Endothelial cell (in vitro differentiated cells): Measurements from ENCODE around the gene LAMTOR1. TPM values are rescaled to one million over a fixed set of nuclear protein-coding genes. Genes with fewer than 3 reads are reported as not detected.

Experiments
- DNase-seq: peaks from one replicate; pipeline ENCODE4 v3.0.0; 2021; ENCODE audit warnings: low spot score
- H3K27ac Mint-ChIP-seq: one replicate; pipeline ENCODE4 v1.8.0; 2021; ENCODE audit warnings: mixed read lengths, inconsistent platforms; ENCODE audit not compliant: unreplicated experiment
- H3K27me3 Mint-ChIP-seq: one replicate; pipeline ENCODE4 v1.8.0; 2021; ENCODE audit warnings: mild to moderate bottlenecking, moderate library complexity, mixed read lengths, inconsistent platforms; ENCODE audit not compliant: unreplicated experiment
- H3K36me3 Mint-ChIP-seq: one replicate; pipeline ENCODE4 v1.8.0; 2021; ENCODE audit warnings: mild to moderate bottlenecking, low read depth, mixed read lengths, inconsistent platforms; ENCODE audit not compliant: unreplicated experiment
- H3K4me1 Mint-ChIP-seq: one replicate; pipeline ENCODE4 v1.8.0; 2021; ENCODE audit warnings: mild to moderate bottlenecking, mixed read lengths, inconsistent platforms; ENCODE audit not compliant: unreplicated experiment
- H3K4me3 Mint-ChIP-seq: one replicate; pipeline ENCODE4 v1.8.0; 2021; ENCODE audit warnings: mild to moderate bottlenecking, mixed read lengths, inconsistent platforms; ENCODE audit not compliant: unreplicated experiment
- H3K9me3 Mint-ChIP-seq: one replicate; pipeline ENCODE4 v1.8.0; 2021; ENCODE audit warnings: mixed read lengths, inconsistent platforms; ENCODE audit not compliant: unreplicated experiment
- total RNA-seq: library from RNA; stranded (reverse); fragmentation: NEBNext Ultra II Directional; extraction: Animal tissue kit (Norgen Biotek cat#: 25700); gene quantifications from one replicate; pipeline ENCODE4 v1.2.1, GENCODE V29; 2021; ENCODE audit not compliant: unreplicated experiment
- TF ChIP-seq, protein P1 (sequence below): fragments of 200-600 bp; sonication (generic); IDR thresholded peaks from one replicate; pipeline ENCODE4 v1.5.0; 2021; ENCODE audit warnings: antibody characterized with exemption; ENCODE audit not compliant: unreplicated experiment

The LAMTOR1 gene
- total RNA-seq, 1 donor from 2014 or later, result 105 TPM

DNA sequence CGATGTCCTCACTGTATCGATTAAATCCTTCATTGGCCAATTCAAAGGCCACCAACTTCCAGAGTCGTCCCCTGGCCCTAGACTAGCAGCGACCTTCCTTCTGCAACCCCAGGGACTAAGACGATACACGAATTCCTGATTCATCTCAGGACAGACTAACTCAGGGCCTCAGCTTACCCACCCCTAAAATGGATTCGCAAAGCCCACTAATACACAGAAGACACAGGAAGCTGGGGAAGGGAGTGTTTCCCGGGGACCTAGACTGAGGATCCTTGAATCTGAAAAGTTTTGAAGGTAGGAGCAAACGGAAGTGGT is 509 bp downstream of the LAMTOR1 start:
- Mint-ChIP-seq H3K4me1 (peaks cover 44% of the 10 kb centered on the region), H3K36me3 (peaks cover 33% of the 10 kb centered on the region), H3K27ac (peak overlapping the region; percentile 98), H3K27me3 (peaks cover 30% of the 10 kb centered on the region), H3K9me3 (no peaks in the 10 kb centered on the region), H3K4me3 (peak overlapping the region; percentile 93)
- TF ChIP-seq, protein P1, sequence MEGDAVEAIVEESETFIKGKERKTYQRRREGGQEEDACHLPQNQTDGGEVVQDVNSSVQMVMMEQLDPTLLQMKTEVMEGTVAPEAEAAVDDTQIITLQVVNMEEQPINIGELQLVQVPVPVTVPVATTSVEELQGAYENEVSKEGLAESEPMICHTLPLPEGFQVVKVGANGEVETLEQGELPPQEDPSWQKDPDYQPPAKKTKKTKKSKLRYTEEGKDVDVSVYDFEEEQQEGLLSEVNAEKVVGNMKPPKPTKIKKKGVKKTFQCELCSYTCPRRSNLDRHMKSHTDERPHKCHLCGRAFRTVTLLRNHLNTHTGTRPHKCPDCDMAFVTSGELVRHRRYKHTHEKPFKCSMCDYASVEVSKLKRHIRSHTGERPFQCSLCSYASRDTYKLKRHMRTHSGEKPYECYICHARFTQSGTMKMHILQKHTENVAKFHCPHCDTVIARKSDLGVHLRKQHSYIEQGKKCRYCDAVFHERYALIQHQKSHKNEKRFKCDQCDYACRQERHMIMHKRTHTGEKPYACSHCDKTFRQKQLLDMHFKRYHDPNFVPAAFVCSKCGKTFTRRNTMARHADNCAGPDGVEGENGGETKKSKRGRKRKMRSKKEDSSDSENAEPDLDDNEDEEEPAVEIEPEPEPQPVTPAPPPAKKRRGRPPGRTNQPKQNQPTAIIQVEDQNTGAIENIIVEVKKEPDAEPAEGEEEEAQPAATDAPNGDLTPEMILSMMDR, result no peak
- DNase-seq, result no peak

DNA sequence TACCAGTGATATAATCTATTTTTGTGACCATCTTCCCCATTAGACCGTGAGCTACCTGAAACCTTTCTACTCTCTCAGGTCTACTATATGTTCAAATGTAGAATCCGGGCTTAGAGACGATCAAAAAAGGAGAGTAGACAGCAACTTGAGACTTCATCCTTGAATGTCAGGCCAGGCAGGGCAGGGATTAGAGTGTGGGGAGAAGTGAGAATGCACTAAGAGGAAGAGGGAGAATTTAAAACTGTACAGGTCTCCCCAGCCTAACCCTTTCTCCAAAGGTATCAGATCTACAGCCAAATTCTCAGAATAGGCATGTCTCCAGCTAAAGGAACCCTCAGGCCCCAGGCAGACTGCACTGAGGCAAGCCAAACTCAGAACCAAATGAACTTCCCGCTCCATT is 935 bp downstream of the LAMTOR1 start:
- Mint-ChIP-seq H3K27ac (peak overlapping the region; percentile 98), H3K4me3 (peak overlapping the region; percentile 93), H3K36me3 (peaks cover 32% of the 10 kb centered on the region), H3K27me3 (peaks cover 28% of the 10 kb centered on the region), H3K9me3 (no peaks in the 10 kb centered on the region), H3K4me1 (peaks cover 44% of the 10 kb centered on the region)
- TF ChIP-seq, protein P1, result no peak
- no peak for DNase-seq

DNA sequence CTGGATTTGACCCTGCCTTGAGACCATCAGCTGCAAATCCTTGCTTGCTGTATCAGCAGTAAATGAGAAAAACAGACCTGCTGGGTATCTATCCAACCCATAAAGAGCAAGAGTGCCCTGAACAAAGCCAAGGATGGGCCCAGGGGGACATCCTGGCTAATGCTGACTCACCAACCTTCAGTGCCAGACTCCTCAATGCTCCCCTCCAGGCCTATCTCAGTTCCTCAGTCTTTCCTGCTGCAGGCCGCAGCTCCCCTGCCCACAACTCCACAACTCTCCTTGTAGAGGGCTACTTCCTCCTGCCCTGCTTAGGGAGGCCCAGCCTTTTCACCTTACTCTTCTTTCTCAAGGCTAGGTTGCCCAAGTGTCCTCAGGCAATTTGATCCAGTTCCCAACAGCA is 2.6 kb downstream of the LAMTOR1 start:
- Mint-ChIP-seq H3K4me1 (peaks cover 44% of the 10 kb centered on the region), H3K27ac (peak overlapping the region; percentile 53), H3K9me3 (no peaks in the 10 kb centered on the region), H3K4me3 (peak overlapping the region; percentile 59), H3K27me3 (peaks cover 24% of the 10 kb centered on the region), H3K36me3 (peaks cover 34% of the 10 kb centered on the region)
- no peak for DNase-seq
- TF ChIP-seq, protein P1, result no peak

DNA sequence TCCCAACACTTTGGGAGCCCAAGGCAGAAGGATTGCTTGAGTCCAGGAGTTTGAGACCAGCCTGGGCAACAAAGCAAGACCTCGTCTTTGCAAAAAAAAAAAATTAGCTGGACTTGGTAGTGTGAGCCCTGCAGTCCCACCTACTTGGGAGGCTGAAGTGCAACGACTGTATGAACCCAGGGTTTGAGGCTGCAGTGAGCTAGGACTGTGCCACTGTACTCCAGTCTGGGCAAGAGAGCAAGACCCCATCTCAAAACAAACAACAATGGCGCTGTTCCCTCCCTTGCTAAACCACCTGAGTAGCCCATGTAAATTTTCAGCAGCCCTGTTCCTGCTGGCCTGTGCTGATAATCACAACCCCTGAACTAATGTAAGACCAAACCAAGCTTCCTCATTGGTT is 3.1 kb downstream of the LAMTOR1 start:
- Mint-ChIP-seq H3K27me3 (peaks cover 22% of the 10 kb centered on the region), H3K27ac (peak overlapping the region; percentile 53), H3K4me1 (peaks cover 44% of the 10 kb centered on the region), H3K4me3 (peak overlapping the region; percentile 59), H3K9me3 (no peaks in the 10 kb centered on the region), H3K36me3 (peaks cover 34% of the 10 kb centered on the region)
- no peak for DNase-seq
- TF ChIP-seq, protein P1, result no peak

DNA sequence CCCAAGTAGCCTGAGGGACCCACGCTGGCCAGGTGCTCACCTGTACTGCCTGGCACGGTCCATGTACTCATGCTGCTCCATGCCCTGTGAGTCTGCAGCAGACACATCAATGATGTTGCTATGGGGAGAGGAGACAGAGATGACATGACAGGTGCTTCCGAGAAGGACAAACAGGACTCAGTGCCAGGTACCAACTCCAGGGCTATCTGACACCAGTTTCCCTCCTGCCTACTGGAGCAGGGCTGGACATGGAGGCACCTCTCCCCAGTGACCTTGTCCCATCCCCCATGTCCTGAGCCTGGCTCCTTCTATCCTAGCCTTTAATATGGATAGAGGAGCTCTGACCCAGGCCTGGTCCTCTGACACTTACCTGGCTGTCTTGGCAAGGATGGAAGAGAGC is 4.4 kb downstream of the LAMTOR1 start:
- peaks cover 31% of the 10 kb centered on the region for H3K36me3 Mint-ChIP-seq
- no peaks in the 10 kb centered on the region for H3K9me3 Mint-ChIP-seq
- H3K4me1 Mint-ChIP-seq, result peaks cover 39% of the 10 kb centered on the region
- DNase-seq, result no peak
- TF ChIP-seq, protein P1, result no peak
- peaks cover 17% of the 10 kb centered on the region for H3K27me3 Mint-ChIP-seq
- no peak overlapping the region for H3K4me3 Mint-ChIP-seq
- H3K27ac Mint-ChIP-seq, result no peak overlapping the region
